K562 (cell line): ENCODE data around the gene SLC15A3. TPM values are rescaled to one million over a fixed set of nuclear protein-coding genes. Genes with fewer than 3 reads are reported as not detected.

Experiments used
- ATAC-seq: fragments of 200-7000 bp; cut with Tn5 transposase; 3 replicates; pipeline ENCODE4 v1.9.1; 2020; ENCODE audit warnings: moderate library complexity
- BruUV-seq: library from RNA; stranded (reverse); fragments of 400-500 nt; replicated peaks from 2 replicates; lab custom pipeline; 2021; lab: Mats Ljungman, UMichigan
- CTCF ChIA-PET: fragments of 300-600 bp; formaldehyde crosslinking; extraction: SDS; loops from one replicate; lab custom pipeline; 2021; ENCODE audit warnings: low intra/inter-chr PET ratio; lab: Yijun Ruan, JAX
- POLR2A ChIA-PET: fragments of 300-600, 350-650 bp; sonication (Branson Sonifier 250); formaldehyde crosslinking; extraction: SDS; loops from one replicate; lab custom pipeline; 2021; ENCODE audit warnings: antibody characterized with exemption, inconsistent platforms; lab: Yijun Ruan, JAX
- DNase-seq, 4 experiments: peaks; one replicate each; pipeline versions ENCODE4 v3.0.0 to v3.0.0-alpha.2; 2011 to 2018; ENCODE audit warnings: low spot score in 3 of 4, mixed read lengths in 3 of 4; ENCODE audit errors: extremely low read depth in 1 of 4
- FAIRE-seq: peaks from 2 replicates; lab custom pipeline; 2011; peaks lifted over from hg19 to GRCh38; lab: Jason Lieb, UNC
- H2AFZ ChIP-seq: 2 replicates; pipeline ENCODE4 v1.6.0; 2011; ENCODE audit warnings: low read depth, low read length, control low read depth, inconsistent platforms
- H3K27ac ChIP-seq: fragments of 200-600 bp; 3 replicates; pipeline ENCODE4 v1.8.0; 2011; ENCODE audit warnings: low read depth, mild to moderate bottlenecking, control low read depth, inconsistent platforms, low read length, moderate library complexity, mixed read lengths; ENCODE audit errors: extremely low read depth
- H3K27me3 ChIP-seq, 2 experiments: fragments of 300-600 bp in 1 of 2; 2 replicates in 1 of 2; 3 replicates in 1 of 2; pipeline versions ENCODE4 v1.6.0 to v1.8.0; 2011; ENCODE audit warnings: inconsistent platforms in 2 of 2, low read length in 2 of 2, mild to moderate bottlenecking in 1 of 2, mixed read lengths in 1 of 2, moderate library complexity in 1 of 2; ENCODE audit not compliant: control insufficient read depth in 2 of 2, insufficient read depth in 2 of 2
- H3K36me3 ChIP-seq: fragments of 300-600 bp; 3 replicates; pipeline ENCODE4 v1.8.0; 2011; ENCODE audit warnings: mild to moderate bottlenecking, low read length, inconsistent platforms; ENCODE audit not compliant: control insufficient read depth, insufficient read depth
- H3K4me1 ChIP-seq, 2 experiments: fragments of 200-600 bp in 1 of 2; replicated peaks in 1 of 2; 2 replicates in 1 of 2; 3 replicates in 1 of 2; pipeline versions ENCODE4 v1.5.1 to v1.8.0; 2011; ENCODE audit warnings: inconsistent platforms in 2 of 2, low read length in 2 of 2, mild to moderate bottlenecking in 1 of 2, mixed read lengths in 1 of 2, moderate library complexity in 1 of 2; ENCODE audit not compliant: control insufficient read depth in 2 of 2, insufficient read depth in 2 of 2
- H3K4me2 ChIP-seq: 2 replicates; pipeline ENCODE4 v1.6.1; 2011; ENCODE audit warnings: low read length, control low read depth, inconsistent platforms, mixed read lengths; ENCODE audit not compliant: insufficient read depth
- H3K4me3 ChIP-seq: fragments of 200-600 bp; sonication (generic), shearing (Covaris generic); 2 replicates; pipeline ENCODE4 v1.5.1; 2016; ENCODE audit warnings: control low read depth, inconsistent platforms
- H3K79me2 ChIP-seq: fragments of 200-600 bp; 3 replicates; pipeline ENCODE4 v1.8.0; 2011; ENCODE audit warnings: low read length, inconsistent platforms; ENCODE audit not compliant: control insufficient read depth, insufficient read depth
- H3K9ac ChIP-seq, 2 experiments: 2 replicates each; pipeline versions ENCODE4 v1.6.0 to v1.6.1; 2011; ENCODE audit warnings: low read depth in 2 of 2, low read length in 2 of 2, control low read depth in 1 of 2, inconsistent platforms in 1 of 2, mild to moderate bottlenecking in 1 of 2, mixed read lengths in 1 of 2; ENCODE audit not compliant: insufficient read depth in 1 of 2
- H3K9me1 ChIP-seq: one replicate; pipeline ENCODE4 v1.6.0; 2011; ENCODE audit warnings: inconsistent platforms, mild to moderate bottlenecking, low read length, moderate library complexity; ENCODE audit not compliant: control insufficient read depth, insufficient read depth
- H3K9me3 ChIP-seq: replicated peaks from 2 replicates; pipeline ENCODE4 v1.5.1; 2011; ENCODE audit warnings: low read depth, low read length, inconsistent platforms; ENCODE audit not compliant: control insufficient read depth, insufficient read depth
- H4K20me1 ChIP-seq: replicated peaks from 2 replicates; pipeline ENCODE4 v1.6.1; 2011; ENCODE audit warnings: low read length, inconsistent platforms, mixed read lengths; ENCODE audit not compliant: control insufficient read depth, insufficient read depth
- ARHGAP35 ChIP-seq: fragments of 450-650 bp; IDR thresholded peaks from 2 replicates; pipeline ENCODE4 v1.6.1; 2018; ENCODE audit not compliant: partially characterized antibody
- EWSR1 ChIP-seq: fragments of 450-650 bp; IDR thresholded peaks from 2 replicates; pipeline ENCODE4 v1.6.1; 2018; ENCODE audit warnings: borderline replicate concordance, mild to moderate bottlenecking, low read depth, moderate library complexity; ENCODE audit not compliant: partially characterized antibody
- FOXM1 ChIP-seq, 2 experiments: fragments of 450-650 bp in 1 of 2; sonication (generic) in 1 of 2; formaldehyde crosslinking in 1 of 2; IDR thresholded peaks; 2 replicates each; pipeline versions ENCODE4 v1.6.1 to v1.9.0; 2017 to 2022; ENCODE audit warnings: low read depth in 2 of 2, mild to moderate bottlenecking in 2 of 2, missing genetic modification reagents in 1 of 2, moderate library complexity in 1 of 2
- IFI16 ChIP-seq: fragments of 250-450 bp; sonication (Bioruptor Pico); IDR thresholded peaks from 2 replicates; pipeline ENCODE4 v2.1.2; 2022; ENCODE audit warnings: mild to moderate bottlenecking, inconsistent platforms
- MEF2D ChIP-seq: conservative IDR thresholded peaks from 2 replicates; pipeline ENCODE4 v1.6.1; 2016; ENCODE audit warnings: low read depth, missing genetic modification characterization, missing compliant biosample characterization
- RBM15 ChIP-seq: fragments of 200-400 bp; formaldehyde crosslinking; IDR thresholded peaks from 2 replicates; pipeline ENCODE4 v1.6.1; 2018; ENCODE audit warnings: mild to moderate bottlenecking, low read length, moderate library complexity; ENCODE audit not compliant: insufficient read depth
- TSHZ1 ChIP-seq: fragments of 250-450 bp; sonication (Bioruptor Pico); IDR thresholded peaks from 2 replicates; pipeline ENCODE4 v1.4.0; 2020; ENCODE audit warnings: mild to moderate bottlenecking, moderate library complexity
- U2AF1 ChIP-seq: fragments of 200-400 bp; formaldehyde crosslinking; optimal IDR thresholded peaks from 2 replicates; pipeline ENCODE3; 2017; ENCODE audit warnings: mild to moderate bottlenecking, low read depth, low read length, moderate library complexity
- ZNF263 ChIP-seq: sonication (generic); formaldehyde crosslinking; IDR thresholded peaks from 2 replicates; pipeline ENCODE4 v1.8.0; 2022; ENCODE audit warnings: mild to moderate bottlenecking, missing genetic modification reagents, borderline replicate concordance
- ZNF707 ChIP-seq: fragments of 250-450 bp; sonication (Bioruptor Pico); conservative IDR thresholded peaks from 2 replicates; pipeline ENCODE4 v1.8.0; 2022; ENCODE audit warnings: inconsistent platforms, mild to moderate bottlenecking, moderate library complexity
- WGBS: fragments of 100-300 bp; shearing (Covaris generic); methylation state at CpG from one replicate; pipeline ENCODE4 v1.1.6; 2016; ENCODE audit warnings: low coverage, mixed read lengths; ENCODE audit not compliant: insufficient coverage; ENCODE audit errors: missing lambda C conversion rate; 5-methylcytosine and 5-hydroxymethylcytosine counted together
- in situ Hi-C: fragments of 300-500 bp; cut with MboI; formaldehyde crosslinking; loops from 4 replicates; pipeline ENCODE4 v1.15.0; 2018; ENCODE audit warnings: inconsistent platforms, mixed read lengths
- intact Hi-C: fragments of 100-400 bp; cut with micrococcal nuclease; formaldehyde crosslinking; loops from 2 replicates; pipeline ENCODE4 v1.14.2; 2022
- polyA plus RNA-seq, 8 experiments: library from polyadenylated mRNA; depleted of rRNA in 4 of 8; stranded (reverse) in 5 of 8; unstranded in 3 of 8; fragments of >200 nt; fragmentation: Nextera tagmentation in 2 of 8; fragmentation: Illumina TruSeq in 1 of 8; extraction: Ambion mirVana in 2 of 8; extraction: Trizol in 1 of 8; gene quantifications; 2 replicates each; pipeline versions ENCODE4 v1.2.1 to v1.2.3, GENCODE V29; 2011 to 2014; ENCODE audit warnings: inconsistent platforms in 1 of 8, missing spikeins in 1 of 8
- total RNA-seq, 7 experiments: library from RNA; depleted of rRNA in 6 of 7; stranded (reverse); fragments of >200 nt in 6 of 7; fragmentation: Illumina TruSeq in 2 of 7; extraction: Trizol in 2 of 7; gene quantifications; 2 replicates each; pipeline versions ENCODE4 v1.2.1 to v1.2.3, GENCODE V29; 2011 to 2021; ENCODE audit warnings: low replicate concordance in 1 of 7

The SLC15A3 gene
- total and polyA plus RNA-seq, 9 of the 15 experiments (the other 6 are each of a cell fraction or from before 2014, with no cell fraction given): 0.07 to 0.27 TPM; not detected in 7

GRCh38 chr11:60900673-60901404 lies 51.1 kb downstream of the SLC15A3 start:
- Histone ChIP-seq H3K79me2 (peaks cover 37% of the 10 kb centered on the region), H3K4me3 (no peak overlapping the region), H3K4me1 (peaks cover 0 to 14% of the 10 kb centered on the region in 2 experiments; a peak in 4 of 5 replicates), H3K27ac (no peak overlapping the region), H3K9me1 (peaks cover 3% of the 10 kb centered on the region), H3K27me3 (no peaks in the 10 kb centered on the region), H3K9ac (0 out of 4 replicates have a peak overlapping the region, but pooled peaks of 1 of the 2 experiments have one; percentile 31), H3K4me2 (no peak overlapping the region), H3K9me3 (no peaks in the 10 kb centered on the region), H3K36me3 (peaks cover 95% of the 10 kb centered on the region), H4K20me1 (peaks cover 30% of the 10 kb centered on the region), H2AFZ (no peak overlapping the region)
- CTCF ChIA-PET: interaction anchor here (1.0 kb wide), 1 partner anchor 126 kb away, joined by 4 read pairs; no protein-coding TSS in a partner anchor
- WGBS: 84% methylated on average over 7 of the region's 13 CpGs
- DNase-seq (no peak), FAIRE-seq (no peak), ATAC-seq (no peak)
- no TSS peak for BruUV-seq
- TF ChIP-seq MEF2D (tag) (no peak), FOXM1 (IDR thresholded peaks at IDR 0.05; ENCODE audit: low read depth) (no peak), FOXM1 (CRISPR knock-in tag; IDR thresholded peaks at IDR 0.05; ENCODE audit: low read depth) (no peak), ZNF263 (no peak), RBM15 (no peak), TSHZ1 (CRISPR knock-in tag) (no peak), EWSR1 (no peak), IFI16 (CRISPR knock-in tag) (no peak), ARHGAP35 (no peak), U2AF1 (no peak), ZNF707 (CRISPR knock-in tag) (no peak)
- in situ Hi-C loops (no loop called here), intact Hi-C loops (no loop called here)
- POLR2A ChIA-PET: interaction anchor here (0.7 to 1.9 kb wide), 4 partner anchors 13 to 93 kb away, joined by 3 to 7 read pairs (median 3); partner anchors contain the start of gene TMEM109
